A172 (cell line): Measurements from ENCODE around the gene KLHL6. TPM values are rescaled to one million over a fixed set of nuclear protein-coding genes. Genes with fewer than 3 reads are reported as not detected.
"Not testable (repeated sequence)": the region's sequence is repeated elsewhere in the genome, so short reads cannot be mapped to it uniquely, and the experiment has no call there.

Source experiments
- DNase-seq: peaks from one replicate; pipeline ENCODE4 v3.0.0-alpha.2; 2015; ENCODE audit warnings: low spot score
- total RNA-seq: library from RNA; depleted of rRNA; stranded (reverse); fragments of >200 nt; shearing (Covaris generic); gene quantifications from 2 replicates; pipeline ENCODE4 v1.2.3, GENCODE V29; 2014; rRNA removed

The KLHL6 gene
- total RNA-seq, 1 experiment from 2014 or later = not detected

GRCh38 chr3:183448369-183449128 lies 107.0 kb downstream of the KLHL6 start:
- no peak for DNase-seq

DNA sequence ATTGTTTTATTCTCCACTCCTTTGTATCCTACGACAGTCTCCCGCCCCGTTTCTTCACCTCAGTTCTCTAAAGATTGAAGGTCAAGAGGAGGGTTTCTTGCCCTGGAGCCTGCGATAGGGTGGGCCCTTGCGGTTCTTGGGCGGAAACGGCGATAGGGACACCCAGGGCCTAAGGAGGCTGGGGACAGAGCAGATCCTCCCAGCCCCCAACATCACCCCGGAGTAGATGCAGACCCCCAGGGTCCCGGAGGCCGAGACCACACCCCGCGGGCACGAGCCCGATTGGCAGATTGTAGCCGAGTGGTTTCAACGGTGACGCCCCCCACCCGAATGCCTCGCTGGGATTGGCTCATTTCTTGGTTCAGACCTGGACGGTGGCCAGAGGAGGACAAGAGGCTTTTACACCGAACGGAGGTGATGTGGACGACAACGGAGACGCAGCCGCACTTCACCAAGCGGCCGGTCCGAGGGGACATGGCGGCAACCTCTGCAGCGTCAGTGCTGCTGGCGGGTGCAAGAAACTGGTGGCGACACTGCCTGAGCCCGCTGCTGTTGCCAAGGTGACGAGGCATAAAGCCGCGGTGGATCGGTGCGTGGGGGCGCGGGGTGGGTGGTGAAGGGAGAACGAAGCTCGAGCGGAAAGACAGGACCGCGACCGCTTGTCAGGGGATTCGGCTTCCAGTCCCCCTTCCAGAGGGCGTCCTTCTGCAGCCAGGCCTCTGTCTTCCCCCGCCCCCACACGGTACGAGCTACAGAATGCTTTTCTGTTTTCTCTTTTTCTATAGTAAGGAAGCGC lies 108.1 kb downstream of the KLHL6 start:
- DNase-seq = peak; percentile 81

DNA sequence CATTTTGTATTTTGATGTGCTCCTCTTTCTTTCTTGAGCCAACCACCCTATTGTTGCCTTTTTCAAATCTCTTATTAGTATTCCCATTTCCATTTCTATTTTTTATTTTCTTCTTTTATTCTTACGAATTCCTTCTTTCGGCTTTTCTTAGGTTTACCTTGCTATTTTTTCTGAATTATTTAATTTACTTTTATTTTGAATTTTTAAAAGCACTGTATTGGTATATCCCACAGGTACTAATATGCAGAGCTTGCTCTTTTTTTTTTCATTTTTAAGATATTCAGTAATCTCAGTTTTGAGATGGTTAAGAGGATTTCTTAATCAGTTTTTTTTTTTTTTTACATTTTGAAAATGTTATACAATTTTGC lies 108.7 kb downstream of the KLHL6 start:
- DNase-seq = no peak

GRCh38 chr3:183444748-183445147 lies 110.8 kb downstream of the KLHL6 start:
- DNase-seq = no peak

GRCh38 chr3:183443395-183444385 lies 111.8 kb downstream of the KLHL6 start:
- DNase-seq = no peak

DNA sequence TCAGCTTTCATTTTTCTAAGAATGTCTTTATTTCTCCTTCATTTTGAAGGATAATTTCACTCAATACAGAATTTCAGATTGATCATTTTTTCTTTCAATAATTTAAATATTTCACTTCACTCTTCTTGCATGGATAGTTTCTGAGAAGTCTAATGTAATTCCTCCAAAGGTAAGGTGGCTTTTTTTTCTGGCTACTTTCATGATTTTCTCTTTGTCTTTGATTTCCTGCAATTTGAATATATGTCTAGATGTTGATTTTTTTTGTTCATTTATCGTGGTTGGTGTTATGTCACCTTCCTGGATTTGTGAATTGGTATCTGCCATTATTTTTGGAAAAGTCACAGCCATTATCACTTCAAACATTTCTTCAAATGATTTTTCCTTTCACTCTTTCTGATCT lies 112.5 kb downstream of the KLHL6 start:
- DNase-seq = no peak

DNA sequence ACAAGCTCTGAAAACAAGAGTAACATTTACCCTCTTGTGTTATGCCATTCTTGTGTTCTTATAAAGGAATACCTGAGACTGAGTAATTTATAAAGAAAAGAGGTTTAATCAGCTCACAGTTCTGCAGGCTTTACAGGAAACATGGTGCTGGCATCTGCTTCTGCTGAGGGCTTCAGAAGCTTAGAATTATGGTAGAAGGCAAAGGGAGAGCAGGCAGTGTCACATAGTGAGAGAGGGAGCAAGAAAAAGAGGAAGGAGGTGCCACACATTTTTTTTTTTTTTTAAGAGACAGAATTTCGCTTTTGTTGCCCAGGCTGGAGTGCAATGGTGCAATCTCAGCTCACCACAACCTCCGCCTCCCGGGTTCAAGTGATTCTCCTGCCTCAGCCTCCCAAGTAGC lies 115.0 kb downstream of the KLHL6 start:
- DNase-seq = not testable (repeated sequence)

DNA sequence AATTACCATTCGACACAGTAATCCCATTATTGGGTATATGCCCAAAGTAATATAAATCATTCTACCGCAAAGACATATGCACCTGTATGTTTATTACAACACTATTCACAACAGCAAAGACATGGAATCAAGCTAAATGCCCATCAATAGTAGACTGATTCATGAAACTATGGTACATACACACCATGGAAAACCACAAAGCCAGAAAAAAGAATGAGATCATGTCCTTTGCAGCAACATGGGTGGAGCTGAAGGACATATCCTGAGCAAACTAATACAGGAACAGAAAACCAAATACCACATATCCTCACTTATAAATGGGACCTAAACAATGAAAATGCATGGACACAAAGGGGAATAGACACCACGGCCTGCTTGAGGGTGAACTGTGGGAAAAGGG lies 116.0 kb downstream of the KLHL6 start:
- DNase-seq = no peak

DNA sequence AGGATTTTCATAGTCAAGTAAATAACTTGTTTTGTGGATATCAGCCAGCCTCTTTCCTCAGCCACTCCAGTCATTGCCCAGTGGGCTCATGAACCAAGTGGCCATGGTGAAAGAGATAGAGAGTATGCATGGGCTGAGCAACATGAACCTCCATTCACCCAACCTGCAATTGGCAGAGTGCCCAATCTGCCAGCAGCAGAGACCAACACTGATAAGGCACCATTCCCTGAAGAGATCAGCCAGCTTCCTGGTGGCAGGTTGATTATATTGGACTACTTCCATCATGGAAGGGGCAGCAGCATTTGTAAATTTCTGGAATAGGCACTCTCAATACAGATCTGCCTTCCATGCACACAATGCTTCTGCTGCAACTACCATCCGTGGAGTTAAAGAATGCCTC lies 116.8 kb downstream of the KLHL6 start:
- no peak for DNase-seq

- no peak for DNase-seq
These were observed 117.6 kb downstream of the KLHL6 start for GRCh38 chr3:183437666-183438564.

Other genes starting within 250 kb of the KLHL6 start
- 0.22 and 0.41 TPM in 2 replicates for gene MCF2L2, start 127.1 kb downstream of the KLHL6 start, total RNA-seq
- gene KLHL24, start 79.9 kb upstream of the KLHL6 start, total RNA-seq = 41.2 and 41.3 TPM in 2 replicates
- gene YEATS2, start 142.1 kb upstream of the KLHL6 start, total RNA-seq = 17.8 and 20.7 TPM in 2 replicates